Keratinocyte (primary cell): ENCODE data around the gene KHSRP. TPM values are rescaled to one million over a fixed set of nuclear protein-coding genes. Genes with fewer than 3 reads are reported as not detected.

ENCODE experiments used
- DNase-seq: peaks from one replicate; pipeline ENCODE4 v3.0.0-alpha.2; 2011; ENCODE audit warnings: low read depth, missing footprints, low spot score
- FAIRE-seq: peaks from 2 replicates; lab custom pipeline; 2011; peaks lifted over from hg19 to GRCh38; lab: Jason Lieb, UNC
- H2AFZ ChIP-seq: 2 replicates; pipeline ENCODE4 v1.6.0; 2012; ENCODE audit warnings: low read length, control low read depth, inconsistent platforms; ENCODE audit not compliant: control insufficient read depth
- H3K27ac ChIP-seq: 2 replicates; pipeline ENCODE4 v1.5.1; 2011; ENCODE audit warnings: low read length; ENCODE audit not compliant: control insufficient read depth, insufficient read depth
- H3K27me3 ChIP-seq: 3 replicates; pipeline ENCODE4 v1.6.0; 2011; ENCODE audit warnings: low read length; ENCODE audit not compliant: control insufficient read depth, insufficient read depth; ENCODE audit errors: extremely low read depth
- H3K36me3 ChIP-seq, 2 experiments: 2 replicates in 1 of 2; 3 replicates in 1 of 2; pipeline ENCODE4 v1.5.1; 2011; ENCODE audit warnings: low read length in 2 of 2, mild to moderate bottlenecking in 1 of 2; ENCODE audit not compliant: control insufficient read depth in 2 of 2, insufficient read depth in 2 of 2; ENCODE audit errors: extremely low read depth in 1 of 2
- H3K4me1 ChIP-seq: 3 replicates; pipeline ENCODE4 v1.5.1; 2011; ENCODE audit warnings: low read length; ENCODE audit not compliant: control insufficient read depth, insufficient read depth; ENCODE audit errors: extremely low read depth
- H3K4me2 ChIP-seq: 3 replicates; pipeline ENCODE4 v1.6.0; 2011; ENCODE audit warnings: low read depth, low read length; ENCODE audit not compliant: control insufficient read depth, insufficient read depth; ENCODE audit errors: extremely low read depth
- H3K4me3 ChIP-seq, 3 experiments: fragments of 200-600 bp in 1 of 3; sonication (generic) in 1 of 3; 2 replicates in 2 of 3; 3 replicates in 1 of 3; pipeline ENCODE4 v1.5.1; 2011 to 2016; ENCODE audit warnings: low read length in 3 of 3, mild to moderate bottlenecking in 3 of 3, control low read depth in 2 of 3, inconsistent platforms in 1 of 3, low read depth in 1 of 3, mixed read lengths in 1 of 3, mixed run types in 1 of 3, moderate library complexity in 1 of 3; ENCODE audit not compliant: control insufficient read depth in 2 of 3, insufficient read depth in 2 of 3; ENCODE audit errors: extremely low read depth in 1 of 3
- H3K79me2 ChIP-seq: 2 replicates; pipeline ENCODE4 v1.6.0; 2012; ENCODE audit warnings: low read length; ENCODE audit not compliant: control insufficient read depth, insufficient read depth
- H3K9ac ChIP-seq: 3 replicates; pipeline ENCODE4 v1.6.0; 2011; ENCODE audit warnings: low read length; ENCODE audit not compliant: control insufficient read depth, insufficient read depth; ENCODE audit errors: extremely low read depth
- H3K9me1 ChIP-seq: 3 replicates; pipeline ENCODE4 v1.6.0; 2011; ENCODE audit warnings: low read length; ENCODE audit not compliant: control insufficient read depth, insufficient read depth; ENCODE audit errors: extremely low read depth
- H3K9me3 ChIP-seq: 2 replicates; pipeline ENCODE4 v1.5.1; 2012; ENCODE audit warnings: low read depth, low read length; ENCODE audit not compliant: control insufficient read depth
- H4K20me1 ChIP-seq: 3 replicates; pipeline ENCODE4 v1.6.0; 2011; ENCODE audit warnings: low read length; ENCODE audit not compliant: control insufficient read depth, insufficient read depth; ENCODE audit errors: extremely low read depth
- CTCF ChIP-seq, 3 experiments: IDR thresholded peaks in 1 of 3; conservative IDR thresholded peaks in 1 of 3; optimal IDR thresholded peaks in 1 of 3; 2 replicates in 2 of 3; 3 replicates in 1 of 3; pipeline versions ENCODE3 to v1.5.1; 2011; ENCODE audit warnings: low read length in 3 of 3, mild to moderate bottlenecking in 3 of 3, moderate library complexity in 2 of 3, control low read depth in 1 of 3, inconsistent platforms in 1 of 3; ENCODE audit not compliant: insufficient read depth in 2 of 3; ENCODE audit errors: extremely low read depth in 1 of 3
- EZH2 ChIP-seq: IDR thresholded peaks from one replicate; pipeline ENCODE4 v1.6.1; 2012; ENCODE audit warnings: inconsistent platforms, mild to moderate bottlenecking, low read length, moderate library complexity
- dilution Hi-C: fragments of 300-500 bp; cut with MboI; formaldehyde crosslinking; loops from one replicate; pipeline ENCODE4 v1.7.0; 2020; ENCODE audit warnings: low sequenced_read_pairs; ENCODE audit not compliant: extremely low pct_ligation_motif_present
- polyA plus RNA-seq, 5 experiments: library from polyadenylated mRNA; depleted of rRNA in 3 of 5; stranded (reverse) in 3 of 5; stranded (forward) in 1 of 5; unstranded in 1 of 5; fragments of >200 nt; gene quantifications; 1 replicate in 1 of 5; 2 replicates in 3 of 5; 3 replicates in 1 of 5; pipeline versions ENCODE4 v1.2.1 to v1.2.3, GENCODE V29; 2011 to 2012; ENCODE audit warnings: missing spikeins in 2 of 5, low read depth in 1 of 5, low replicate concordance in 1 of 5

Gene KHSRP
- polyA plus RNA-seq, 1 donor (not counting 4 experiments of a cell fraction or from before 2014, with no cell fraction given) = 56.6 TPM

- Histone ChIP-seq H4K20me1 (no peaks in the 10 kb centered on the region), H3K4me3 (no peak overlapping the region), H3K9me3 (no peaks in the 10 kb centered on the region), H3K4me1 (no peaks in the 10 kb centered on the region), H3K36me3 (peaks cover 38 to 52% of the 10 kb centered on the region in 2 experiments), H3K4me2 (no peak overlapping the region), H3K79me2 (peaks cover 26% of the 10 kb centered on the region), H2AFZ (no peak overlapping the region), H3K9ac (no peak overlapping the region), H3K27ac (no peak overlapping the region), H3K27me3 (no peaks in the 10 kb centered on the region), H3K9me1 (no peaks in the 10 kb centered on the region)
- dilution Hi-C loops = no loop called here
- DNase-seq (no peak), FAIRE-seq (no peak)
- TF ChIP-seq CTCF (optimal IDR thresholded peaks at IDR 0.05 in 1 of 3, IDR thresholded peaks at IDR 0.05 in 1 of 3, conservative IDR thresholded peaks at IDR 0.05 in 1 of 3; ENCODE audit: extremely low read depth in 1 of 3, insufficient read depth in 2 of 3, low read length in 3 of 3) = no peak
- TF ChIP-seq EZH2 = no peak
Measured at GRCh38 chr19:6415591-6416190, 8.9 kb downstream of the KHSRP start.

- Histone ChIP-seq H2AFZ (no peak overlapping the region), H3K27me3 (no peaks in the 10 kb centered on the region), H3K4me2 (no peak overlapping the region), H3K9me3 (no peaks in the 10 kb centered on the region), H3K4me1 (no peaks in the 10 kb centered on the region), H3K4me3 (no peak overlapping the region), H3K27ac (no peak overlapping the region), H3K79me2 (peaks cover 19% of the 10 kb centered on the region), H3K9me1 (no peaks in the 10 kb centered on the region), H4K20me1 (no peaks in the 10 kb centered on the region), H3K36me3 (peaks cover 36 to 45% of the 10 kb centered on the region in 2 experiments), H3K9ac (no peak overlapping the region)
- dilution Hi-C loops = no loop called here
- FAIRE-seq (no peak), DNase-seq (no peak)
- TF ChIP-seq CTCF (optimal IDR thresholded peaks at IDR 0.05 in 1 of 3, IDR thresholded peaks at IDR 0.05 in 1 of 3, conservative IDR thresholded peaks at IDR 0.05 in 1 of 3; ENCODE audit: extremely low read depth in 1 of 3, insufficient read depth in 2 of 3, low read length in 3 of 3) (no peak), EZH2 (no peak)
Measured at GRCh38 chr19:6414793-6415590, 9.6 kb downstream of the KHSRP start.
